Epithelial cell of proximal tubule (primary cell): Measurements from ENCODE around the gene C19orf38. TPM values are rescaled to one million over a fixed set of nuclear protein-coding genes. Genes with fewer than 3 reads are reported as not detected.

Experiments
- DNase-seq: peaks from one replicate; pipeline ENCODE4 v3.0.0-alpha.2; 2011; ENCODE audit warnings: low read depth
- H3K4me3 ChIP-seq: 2 replicates; pipeline ENCODE4 v1.5.1; 2011; ENCODE audit warnings: low read depth, mild to moderate bottlenecking, low read length
- CTCF ChIP-seq: conservative IDR thresholded peaks from 2 replicates; pipeline ENCODE4 v1.5.1; 2012; ENCODE audit warnings: low read depth, mild to moderate bottlenecking, low read length
- total RNA-seq: library from RNA; depleted of rRNA; stranded (reverse); fragments of >200 nt; gene quantifications from 2 replicates; pipeline ENCODE4 v1.2.3, GENCODE V29; 2015

The C19orf38 gene
- total RNA-seq, 1 donor from 2014 or later, result not detected

DNA sequence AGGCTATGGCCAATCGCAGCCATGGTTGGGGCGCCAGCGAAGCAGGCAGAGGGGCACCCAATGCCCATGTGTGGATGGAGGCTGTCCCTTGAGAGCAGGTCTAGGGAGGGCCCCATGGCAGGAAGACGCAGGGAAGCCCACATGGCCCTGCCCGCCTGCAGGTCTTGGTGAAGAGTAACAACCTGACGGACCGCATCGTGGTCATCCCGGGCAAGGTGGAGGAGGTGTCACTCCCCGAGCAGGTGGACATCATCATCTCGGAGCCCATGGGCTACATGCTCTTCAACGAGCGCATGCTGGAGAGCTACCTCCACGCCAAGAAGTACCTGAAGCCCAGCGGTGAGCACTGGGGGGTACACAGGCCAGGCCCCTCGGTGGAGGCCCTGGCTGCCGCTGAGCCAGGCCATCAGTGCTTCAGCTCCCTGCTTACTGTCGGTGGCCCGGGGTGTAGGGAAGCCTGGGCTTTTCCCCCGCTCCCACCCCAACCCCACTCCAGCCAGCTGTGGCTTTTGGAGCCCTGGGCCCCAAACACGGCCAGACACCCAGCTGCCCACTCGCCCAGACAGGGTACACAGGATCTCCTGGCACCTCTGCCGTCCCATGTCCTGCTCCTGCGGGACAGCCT, 65.6 kb downstream of the C19orf38 start:
- TF ChIP-seq CTCF, result no peak
- H3K4me3 ChIP-seq, result no peak overlapping the region

DNA sequence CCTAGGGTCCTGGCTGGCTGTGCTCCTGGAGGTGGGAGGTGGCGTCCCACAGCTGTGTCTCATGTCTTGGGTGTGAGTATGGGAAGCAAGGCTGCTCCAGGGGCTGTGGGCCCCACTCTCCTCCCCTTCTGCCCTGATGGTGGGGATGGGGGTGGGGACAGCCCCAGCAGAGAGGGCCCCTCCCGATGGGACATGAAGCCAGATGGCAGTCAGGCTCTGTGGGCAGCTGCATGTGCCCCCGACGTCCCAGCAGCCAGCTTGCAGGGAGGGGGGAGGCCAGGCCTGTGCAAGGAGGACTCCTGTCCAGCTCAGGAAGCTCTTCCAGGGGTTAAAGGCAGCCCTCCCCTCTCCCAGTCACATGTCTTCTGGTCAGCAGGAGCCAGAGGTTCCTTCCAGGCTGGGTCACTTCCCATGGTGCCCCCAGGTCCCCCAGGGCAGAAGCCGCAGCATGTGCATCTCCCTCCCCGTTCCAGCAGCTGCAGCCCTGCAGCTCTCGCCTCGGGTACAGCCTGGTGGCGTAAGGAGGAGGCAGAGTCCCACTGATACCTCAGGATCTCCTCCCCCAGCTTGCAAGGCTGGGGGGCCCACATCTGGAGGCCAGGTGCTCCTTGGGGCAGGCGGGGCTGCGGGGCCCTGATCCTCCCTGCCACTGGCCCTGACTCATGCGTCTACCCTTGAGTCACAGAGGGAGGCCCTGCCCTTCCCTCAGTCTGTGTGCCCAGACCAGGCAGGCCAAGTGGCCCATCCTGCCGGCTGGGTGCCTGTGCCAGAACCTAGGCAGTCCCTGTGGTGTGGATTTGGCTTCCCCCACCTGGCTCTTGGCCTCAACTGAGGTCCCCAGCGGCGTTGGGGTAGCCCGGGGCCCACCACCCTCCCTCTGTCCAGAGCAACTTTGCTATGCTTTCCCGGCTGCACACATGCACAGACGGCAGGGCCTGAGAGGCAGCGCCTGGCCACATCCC, 67.2 kb downstream of the C19orf38 start:
- no peak for DNase-seq
- no peak overlapping the region for H3K4me3 ChIP-seq
- no peak for TF ChIP-seq CTCF

More for the DNA sequence above, 65.6 kb downstream of the C19orf38 start:
- DNase-seq, result no peak

GRCh38 chr19:10916602-10917001, 68.4 kb downstream of the C19orf38 start:
- TF ChIP-seq CTCF, result no peak
- DNase-seq, result no peak
- H3K4me3 ChIP-seq, result no peak overlapping the region

GRCh38 chr19:10918359-10918758, 70.1 kb downstream of the C19orf38 start:
- no peak for DNase-seq
- TF ChIP-seq CTCF, result no peak
- no peak overlapping the region for H3K4me3 ChIP-seq

Other genes starting within 250 kb of the C19orf38 start
- gene SLC44A2, start 222.9 kb upstream of the C19orf38 start, total RNA-seq, result 48.5 and 52.0 TPM in 2 replicates
- gene ILF3, start 194.1 kb upstream of the C19orf38 start, total RNA-seq, result 125 and 208 TPM in 2 replicates
- gene QTRT1, start 147.0 kb upstream of the C19orf38 start, total RNA-seq, result 21.7 and 33.4 TPM in 2 replicates
- gene DNM2, start 130.3 kb upstream of the C19orf38 start, total RNA-seq, result 94.5 and 103 TPM in 2 replicates
- 57.3 and 64.8 TPM in 2 replicates for gene TMED1, start 12.2 kb upstream of the C19orf38 start, total RNA-seq
- gene CARM1, start 23.1 kb downstream of the C19orf38 start, total RNA-seq, result 29.3 and 39.4 TPM in 2 replicates
- gene YIPF2, start 80.2 kb downstream of the C19orf38 start, total RNA-seq, result 48.5 and 56.7 TPM in 2 replicates
- gene TIMM29, start 80.4 kb downstream of the C19orf38 start, total RNA-seq, result 45.3 and 50.2 TPM in 2 replicates
- gene SMARCA4, start 112.6 kb downstream of the C19orf38 start, total RNA-seq, result 150 and 156 TPM in 2 replicates
- gene LDLR, start 241.0 kb downstream of the C19orf38 start, total RNA-seq, result 123 and 184 TPM in 2 replicates